G401.6 (cell line): ENCODE measurements around the gene SCOC.
"Not testable (repeated sequence)": the region's sequence is repeated elsewhere in the genome, so short reads cannot be mapped to it uniquely, and the experiment has no call there.

Experiments used
- FAIRE-seq: peaks from 2 replicates; lab custom pipeline; 2012; peaks lifted over from hg19 to GRCh38; lab: Jason Lieb, UNC

Gene SCOC

DNA sequence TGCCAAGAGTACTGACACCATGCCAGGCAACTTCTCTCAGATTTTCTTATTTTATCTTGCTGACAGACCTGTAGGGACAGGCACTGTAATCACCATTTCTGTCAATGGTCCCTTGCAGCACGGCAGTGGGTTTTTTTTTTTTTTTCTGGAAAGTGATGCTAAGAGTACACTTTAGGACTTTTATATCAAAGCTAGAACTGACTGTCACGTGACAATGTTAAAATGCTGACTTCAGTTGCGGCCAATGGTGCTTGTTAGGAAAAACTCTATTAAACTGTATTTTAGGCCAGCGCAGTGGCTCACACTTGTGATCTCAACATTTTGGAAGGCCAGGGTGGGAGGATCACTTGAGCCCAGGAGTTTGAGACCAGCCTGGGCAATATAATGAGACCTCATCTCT lies 12.3 kb upstream of the SCOC start:
- FAIRE-seq: no peak

DNA sequence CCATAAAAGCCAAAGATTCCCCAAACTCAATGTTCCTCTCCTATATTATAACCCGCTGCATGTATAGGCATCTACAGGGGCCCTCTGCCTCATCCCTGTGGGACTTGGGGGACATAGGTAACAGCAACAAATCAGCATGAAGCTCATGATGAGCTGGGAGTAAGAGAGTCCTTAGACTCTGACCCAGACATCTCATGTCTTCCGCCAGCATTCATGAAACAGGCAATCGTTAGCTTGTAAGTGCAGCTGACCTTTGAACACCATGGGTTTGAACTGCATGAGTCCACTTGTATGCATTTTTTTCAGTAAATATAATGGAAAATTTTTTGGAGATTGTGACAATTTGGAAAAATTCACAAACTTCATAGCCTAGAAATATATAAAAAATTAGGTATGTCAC lies 10.4 kb upstream of the SCOC start:
- FAIRE-seq: no peak

DNA sequence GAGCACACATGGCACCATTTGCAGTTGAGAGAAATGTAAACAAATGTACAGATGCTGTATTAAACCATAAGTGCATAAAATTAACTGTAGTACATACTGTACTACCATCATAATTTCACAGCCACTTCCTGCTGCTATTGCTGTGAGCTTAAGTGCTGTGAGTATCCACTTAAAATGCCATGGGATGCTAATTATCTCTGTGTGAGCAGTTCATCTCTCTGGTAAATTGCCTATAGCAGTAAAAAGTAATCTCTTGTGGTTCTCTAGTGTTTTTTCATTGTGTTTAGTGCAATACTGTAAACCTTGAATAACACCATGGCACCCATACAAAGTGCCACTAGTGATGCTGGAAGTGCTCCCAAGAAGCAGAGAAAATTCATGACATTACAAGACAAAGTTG lies 9.9 kb upstream of the SCOC start:
- no peak for FAIRE-seq

DNA sequence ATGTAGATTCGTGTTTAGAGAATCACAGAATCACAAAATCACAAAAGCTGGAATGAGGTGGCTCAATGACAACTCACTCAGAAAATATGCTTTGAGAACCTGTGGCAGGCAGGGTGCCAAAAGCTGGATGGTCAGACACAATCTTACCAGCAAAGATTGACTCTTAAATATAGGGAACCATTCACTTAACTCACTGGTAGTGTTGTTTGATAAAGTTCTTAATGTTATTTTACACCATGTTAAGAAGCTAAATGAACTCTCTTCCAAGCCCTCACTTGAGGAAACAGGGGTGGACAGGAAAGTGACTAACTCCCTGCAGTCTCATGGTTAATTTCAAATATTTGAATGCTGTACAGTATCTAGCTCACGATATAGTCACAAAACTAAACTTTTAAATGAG lies 5.7 kb upstream of the SCOC start:
- no peak for FAIRE-seq

DNA sequence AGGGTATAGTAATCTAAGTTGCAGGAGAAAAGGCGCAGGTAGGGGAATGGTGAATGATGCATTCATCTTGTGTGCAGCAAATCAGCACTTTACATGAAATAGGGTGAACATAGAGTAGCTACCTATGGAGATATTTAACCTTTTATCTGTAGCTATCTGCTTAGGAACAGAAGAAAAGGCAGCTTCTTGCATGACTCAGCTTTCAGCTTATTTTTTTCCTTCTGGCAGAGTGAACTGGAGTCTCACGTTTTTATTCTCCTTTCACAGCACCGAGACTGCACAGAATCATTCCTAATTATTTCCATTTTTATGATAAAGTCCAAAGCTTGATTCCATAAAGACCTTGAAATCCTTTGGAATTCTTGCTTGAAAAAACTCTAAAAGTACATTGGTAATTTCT lies 4.8 kb upstream of the SCOC start:
- FAIRE-seq: no peak

DNA sequence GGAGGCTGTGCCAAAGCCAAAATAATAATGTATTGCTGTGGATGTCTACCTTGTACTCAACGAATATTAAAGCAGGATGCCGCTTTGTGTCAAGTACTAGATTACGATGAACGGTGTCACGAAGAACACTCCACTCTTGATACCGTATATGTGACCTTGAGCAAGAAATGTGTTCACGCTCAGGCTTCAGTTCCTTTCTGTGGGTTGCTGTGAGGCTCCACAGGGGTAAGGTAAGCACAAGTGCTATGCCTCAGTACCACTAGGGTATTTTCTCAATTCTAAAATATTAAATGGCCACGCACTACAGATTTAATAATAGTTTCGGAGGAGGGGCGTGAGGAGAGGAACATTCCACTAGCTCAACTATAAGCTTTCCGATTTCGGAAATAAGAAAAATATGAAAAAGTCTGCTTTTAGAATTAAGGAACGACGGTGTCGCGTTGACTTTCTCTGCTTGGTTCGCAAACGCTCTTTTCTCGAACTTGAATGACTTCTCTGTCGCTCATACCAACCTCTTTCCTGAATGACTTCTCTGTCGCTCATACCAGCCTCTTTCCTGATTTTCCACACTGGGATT lies 607 bp upstream of the SCOC start:
- FAIRE-seq: no peak

DNA sequence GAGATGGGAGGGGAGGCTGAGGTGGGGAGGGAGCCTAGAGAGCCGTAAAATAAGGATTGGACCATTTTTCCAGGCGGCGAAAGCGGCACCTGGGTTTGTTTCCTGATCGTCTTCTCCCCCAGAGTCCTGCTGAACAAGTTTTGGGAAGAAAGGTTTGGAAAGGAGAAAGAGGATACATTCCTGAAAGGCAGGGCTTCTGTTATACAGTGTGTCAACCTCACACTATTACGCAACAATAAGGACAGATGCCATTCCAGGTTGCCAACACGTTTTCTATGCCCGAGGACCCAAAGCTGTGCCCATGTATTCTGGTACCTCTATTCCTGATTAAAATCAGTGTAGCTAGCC lies 658 bp downstream of the SCOC start:
- FAIRE-seq: no peak

DNA sequence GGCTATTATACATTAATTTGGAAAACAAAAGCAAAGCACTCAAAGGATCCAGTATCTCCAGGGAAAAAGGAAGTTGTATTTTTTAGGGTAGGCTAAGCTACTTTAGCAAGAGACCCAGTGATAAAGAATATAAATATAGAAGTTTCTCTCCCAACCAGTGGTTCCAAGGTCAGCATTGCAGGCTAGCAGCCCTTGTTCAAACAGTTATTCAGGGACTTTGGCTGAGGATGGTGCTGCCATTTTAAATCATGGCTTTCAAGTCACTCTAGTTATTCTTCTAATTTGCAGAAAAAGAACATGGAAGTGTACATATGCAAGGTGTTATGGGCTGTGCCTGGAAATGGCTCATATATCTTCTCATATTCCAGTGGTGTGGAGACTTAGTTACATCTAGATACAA lies 9.3 kb downstream of the SCOC start:
- FAIRE-seq: no peak

DNA sequence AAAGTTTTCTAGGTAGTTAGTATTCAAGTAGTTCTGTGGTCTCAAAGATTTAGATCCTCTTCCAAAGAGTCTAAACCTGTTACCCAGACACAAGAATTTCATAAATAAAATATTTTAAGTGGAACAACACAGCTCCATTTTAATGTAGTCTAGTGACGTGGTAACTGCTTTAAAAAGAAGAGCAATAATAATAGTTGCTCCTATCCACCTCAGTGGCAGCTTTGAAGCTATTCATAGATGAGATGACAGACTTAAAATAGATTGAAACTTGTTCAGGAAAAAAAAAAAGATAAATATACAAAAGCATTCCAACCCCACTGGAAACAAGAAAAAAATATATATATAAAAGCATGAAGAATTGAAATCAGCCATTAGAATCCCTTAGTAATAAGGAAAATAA lies 14.6 kb downstream of the SCOC start:
- no peak for FAIRE-seq

DNA sequence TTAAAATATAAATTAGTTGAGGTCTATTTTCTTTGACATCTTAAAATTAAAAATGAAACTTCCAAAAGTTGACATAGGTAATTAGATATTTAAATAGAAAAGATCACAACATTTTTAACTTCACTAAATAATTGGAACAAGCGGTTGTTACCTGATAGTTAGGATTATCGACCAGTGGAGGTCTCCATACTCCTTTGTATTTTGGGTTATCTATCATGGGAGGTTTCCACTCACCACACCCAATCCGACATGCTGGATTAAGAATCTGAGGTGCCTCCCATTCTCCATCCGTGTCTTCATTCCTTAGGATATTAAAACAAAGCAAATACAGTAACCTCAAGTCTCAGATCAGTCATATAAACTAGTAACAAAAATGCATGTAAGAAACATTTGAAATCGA lies 22.2 kb downstream of the SCOC start:
- no peak for FAIRE-seq

DNA sequence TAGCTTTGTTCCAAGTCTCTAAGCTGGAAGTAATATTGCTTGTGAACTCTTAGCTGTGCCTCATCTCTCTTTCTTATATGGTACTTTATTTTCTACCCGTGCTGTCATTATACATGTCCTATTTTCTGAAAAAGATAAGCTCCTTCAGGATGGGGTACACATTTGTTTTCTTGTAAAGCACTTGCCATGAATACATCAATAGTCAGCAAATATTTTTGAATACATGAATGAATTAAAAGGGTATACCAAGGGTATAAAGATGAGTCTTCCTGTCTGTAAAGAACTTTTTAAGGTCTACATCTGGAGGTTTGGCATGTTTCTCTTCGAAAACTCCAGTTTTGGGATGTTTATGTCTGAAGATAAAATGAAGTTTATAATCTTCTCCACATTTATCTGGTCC lies 26.7 kb downstream of the SCOC start:
- no peak for FAIRE-seq

DNA sequence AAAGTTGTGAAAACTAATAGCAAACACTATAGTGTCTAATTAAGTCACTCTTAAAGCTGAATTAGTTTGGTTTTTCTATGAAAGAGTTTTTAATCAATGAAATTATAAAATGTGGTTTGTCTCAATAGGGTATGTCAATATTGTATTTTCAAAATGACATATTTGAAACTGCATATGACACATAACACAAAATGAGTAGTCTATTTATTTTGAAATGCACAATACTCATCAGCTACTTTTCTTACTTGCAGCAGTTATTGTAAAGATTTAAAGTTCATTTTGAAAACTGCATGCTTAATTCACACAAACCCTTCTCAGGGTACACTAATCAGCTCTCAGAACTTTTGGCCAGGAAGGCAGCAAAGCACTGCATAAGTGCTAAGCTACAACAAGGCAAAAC lies 32.8 kb downstream of the SCOC start:
- FAIRE-seq: no peak

DNA sequence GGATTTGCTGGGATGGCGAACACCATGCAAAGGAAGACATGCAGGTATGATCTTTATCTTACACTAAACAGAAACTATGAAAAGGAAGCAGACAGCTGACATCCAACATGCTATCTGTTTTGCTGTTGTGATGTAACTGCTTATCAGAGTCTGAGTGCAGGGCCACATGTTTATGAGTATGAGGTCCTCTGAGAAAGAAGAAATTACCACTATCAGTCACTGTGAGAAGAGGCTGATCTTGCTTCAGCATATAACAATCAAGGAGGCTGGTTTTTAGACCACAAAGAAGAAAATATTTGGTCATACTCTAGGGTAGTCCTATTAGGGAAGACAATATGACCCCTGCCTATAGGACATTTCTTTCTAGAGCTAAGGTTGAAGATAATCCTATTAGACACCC lies 35.5 kb downstream of the SCOC start:
- FAIRE-seq: no peak

DNA sequence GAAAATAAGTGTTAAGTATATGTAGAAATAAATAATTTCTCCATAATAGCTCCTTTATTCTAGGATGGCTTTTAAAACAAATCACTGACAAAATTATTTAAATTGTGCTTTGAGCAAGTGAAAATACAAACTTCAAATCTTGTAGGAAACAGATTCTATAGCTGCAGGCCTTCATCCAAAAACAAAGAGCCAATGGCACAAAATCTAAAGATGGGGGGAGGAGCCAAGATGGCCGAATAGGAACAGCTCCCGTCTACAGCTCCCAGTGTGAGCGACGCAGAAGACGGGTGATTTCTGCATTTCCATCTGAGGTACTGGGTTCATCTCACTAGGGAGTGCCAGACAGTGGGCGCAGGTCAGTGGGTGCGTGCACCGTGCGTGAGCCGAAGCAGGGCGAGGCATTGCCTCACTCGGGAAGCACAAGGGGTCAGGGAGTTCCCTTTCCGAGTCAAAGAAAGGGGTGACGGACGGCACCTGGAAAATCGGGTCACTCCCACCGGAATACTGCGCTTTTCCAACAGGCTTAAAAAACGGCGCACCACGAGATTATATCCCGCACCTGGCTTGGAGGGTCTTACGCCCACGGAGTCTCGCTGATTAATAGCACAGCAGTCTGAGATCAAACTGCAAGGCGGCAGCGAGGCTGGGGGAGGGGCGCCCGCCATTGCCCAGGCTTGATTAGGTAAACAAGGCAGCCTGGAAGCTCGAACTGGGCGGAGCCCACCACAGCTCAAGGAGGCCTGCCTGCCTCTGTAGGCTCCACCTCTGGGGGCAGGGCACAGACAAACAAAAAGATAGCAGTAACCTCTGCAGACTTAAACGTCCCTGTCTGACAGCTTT lies 39.9 kb downstream of the SCOC start:
- FAIRE-seq: not testable (repeated sequence)

DNA sequence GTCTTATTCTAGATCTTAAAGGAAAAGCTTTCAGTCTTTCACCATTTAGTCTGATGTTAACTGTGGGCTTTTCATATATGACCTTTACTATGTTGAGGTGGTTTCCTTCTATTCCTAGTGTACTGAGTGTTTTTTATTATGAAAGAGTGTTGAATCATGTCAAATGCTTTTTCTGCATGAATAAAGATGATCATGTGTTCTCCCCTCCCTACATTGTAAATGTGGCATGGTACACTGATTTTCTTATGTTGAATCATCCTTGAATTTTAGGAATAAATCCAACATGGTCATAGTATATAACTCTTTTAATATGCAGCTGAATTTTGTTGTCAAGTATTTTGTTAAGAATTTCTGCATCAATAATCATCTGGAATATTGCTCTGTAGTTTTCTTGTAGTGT lies 49.7 kb downstream of the SCOC start:
- no peak for FAIRE-seq

DNA sequence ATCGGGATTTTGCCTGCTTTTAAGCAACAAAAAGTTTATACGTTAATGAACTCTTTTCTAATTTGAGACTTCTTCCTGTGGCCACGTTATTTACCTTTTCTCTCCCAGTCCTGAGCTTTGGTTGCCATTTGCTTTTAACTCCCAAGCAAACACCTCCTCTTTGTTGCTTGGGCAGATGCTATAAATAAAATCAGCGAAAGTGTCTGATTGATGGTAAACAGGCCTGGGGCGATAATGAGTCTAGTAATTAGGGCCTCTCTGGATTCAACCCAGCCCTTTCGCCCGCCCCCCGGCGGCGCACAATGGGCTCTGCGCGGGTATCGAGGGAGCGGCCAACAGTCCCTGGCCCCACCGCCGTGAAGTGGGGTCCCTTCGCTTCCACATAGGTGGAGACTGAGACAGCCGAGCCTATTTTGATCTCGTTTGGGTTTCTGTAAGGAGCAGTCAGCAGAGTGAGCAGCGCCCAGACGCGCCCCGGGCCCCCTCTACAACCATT lies 53.2 kb downstream of the SCOC start:
- FAIRE-seq: no peak

DNA sequence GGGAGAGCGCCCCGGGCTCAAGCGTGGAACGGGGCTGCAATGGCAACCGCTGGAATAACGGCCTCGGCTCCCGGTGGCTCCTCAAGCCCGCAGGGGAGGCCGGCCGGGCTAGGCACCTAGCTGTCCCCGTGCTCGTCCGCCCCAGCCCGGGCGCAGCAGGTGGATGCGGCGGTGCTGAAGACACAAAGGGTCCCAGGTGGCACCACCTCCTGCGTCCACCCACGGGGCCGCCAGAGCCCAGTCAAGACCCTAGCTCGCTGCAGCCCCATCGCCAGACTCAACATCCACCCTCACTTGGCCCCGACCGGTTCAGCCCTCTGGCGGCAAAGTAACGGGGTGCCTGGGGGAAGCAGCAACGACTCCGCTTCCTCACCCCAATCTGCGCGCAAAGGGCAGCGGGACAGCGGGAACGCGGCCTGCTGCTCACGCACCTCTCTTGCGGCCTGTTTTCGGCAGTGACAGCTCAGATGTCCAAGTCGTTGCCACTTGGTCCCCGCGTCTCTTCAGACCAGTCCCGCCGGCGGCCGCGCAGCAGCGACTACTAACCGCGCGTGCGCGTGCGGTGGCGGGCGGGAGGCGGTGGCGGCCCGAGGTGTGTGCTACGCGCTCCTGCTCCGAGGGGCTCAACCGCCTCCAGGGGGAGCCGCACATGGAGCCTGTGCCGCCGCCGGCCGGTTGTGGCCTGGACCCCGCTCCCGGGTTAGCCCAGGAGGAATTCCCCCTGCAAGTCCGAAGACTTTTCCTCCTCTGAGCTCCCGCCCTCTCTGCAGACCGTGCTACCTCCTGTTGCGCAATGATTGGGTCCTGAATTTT lies 53.9 kb downstream of the SCOC start, which contains the start of gene CLGN:
TSS of gene CLGN (minus strand) at position 543 of the 813 bp plus-strand sequence. CDS start 14,570 bp downstream, outside the sequence.
- FAIRE-seq: no peak

DNA sequence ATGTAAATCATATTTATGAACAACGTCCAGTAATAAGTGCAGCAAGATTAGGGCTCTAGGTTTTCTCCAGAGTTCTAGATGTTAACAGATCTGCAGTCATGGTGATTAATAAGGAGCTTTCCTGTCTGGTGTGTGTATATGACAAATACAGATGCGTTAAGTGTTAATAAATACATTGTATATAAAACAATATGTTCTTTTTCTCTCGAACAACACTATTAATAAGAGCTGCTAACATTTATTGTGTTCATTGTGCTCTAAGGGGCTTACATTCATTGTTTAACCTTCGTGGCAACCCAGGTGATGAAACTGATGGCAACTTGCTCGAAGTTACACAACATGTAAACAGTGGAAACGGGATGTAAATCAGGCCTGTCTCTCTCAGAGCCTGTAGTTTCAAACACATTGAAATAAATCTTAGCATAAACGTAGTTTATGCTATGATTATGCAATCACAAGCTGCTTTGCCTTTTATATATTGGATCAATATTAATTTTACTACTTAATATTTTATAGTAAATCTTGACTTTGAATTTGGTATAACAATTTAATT lies 54.5 kb downstream of the SCOC start:
- no peak for FAIRE-seq
